Measurements from ENCODE around the gene CARS2.

Gene CARS2

DNA sequence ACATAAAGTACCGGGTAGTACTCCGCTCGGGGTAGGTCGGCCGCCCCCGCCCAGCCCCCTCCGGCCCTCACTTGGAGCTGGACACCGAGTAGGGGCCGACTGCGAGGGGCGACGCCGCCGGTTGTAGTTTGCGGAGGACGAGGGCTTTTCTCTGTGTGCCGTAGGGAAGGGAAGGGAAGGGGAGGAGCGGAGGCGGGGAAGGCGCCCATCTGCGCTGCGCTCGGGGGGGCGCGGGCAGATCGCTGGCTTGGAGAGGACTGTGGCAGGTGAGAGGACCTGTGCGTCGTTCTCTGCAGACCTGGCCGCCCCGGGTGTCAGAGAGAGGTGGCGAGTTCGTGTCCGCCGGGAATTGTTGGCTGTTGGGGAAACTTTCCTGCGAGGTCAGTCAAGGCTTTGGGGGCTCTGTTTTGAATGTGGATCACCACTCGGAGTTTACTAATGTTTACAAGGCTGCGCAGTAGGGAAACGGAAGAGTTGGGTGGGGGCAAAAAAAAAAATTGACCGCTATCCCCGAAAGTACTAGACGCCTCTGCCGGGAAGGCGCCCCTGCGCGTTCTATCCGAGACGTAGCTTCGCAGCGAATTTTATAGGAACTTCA lies 9.0 kb upstream of the CARS2 start:
- TF ChIP-seq GATA3 (IDR thresholded peaks at IDR 0.05; ENCODE audit: low read depth, low read length) (no peak), GATA2 (IDR thresholded peaks at IDR 0.05; ENCODE audit: low read depth, low read length) (no peak)

DNA sequence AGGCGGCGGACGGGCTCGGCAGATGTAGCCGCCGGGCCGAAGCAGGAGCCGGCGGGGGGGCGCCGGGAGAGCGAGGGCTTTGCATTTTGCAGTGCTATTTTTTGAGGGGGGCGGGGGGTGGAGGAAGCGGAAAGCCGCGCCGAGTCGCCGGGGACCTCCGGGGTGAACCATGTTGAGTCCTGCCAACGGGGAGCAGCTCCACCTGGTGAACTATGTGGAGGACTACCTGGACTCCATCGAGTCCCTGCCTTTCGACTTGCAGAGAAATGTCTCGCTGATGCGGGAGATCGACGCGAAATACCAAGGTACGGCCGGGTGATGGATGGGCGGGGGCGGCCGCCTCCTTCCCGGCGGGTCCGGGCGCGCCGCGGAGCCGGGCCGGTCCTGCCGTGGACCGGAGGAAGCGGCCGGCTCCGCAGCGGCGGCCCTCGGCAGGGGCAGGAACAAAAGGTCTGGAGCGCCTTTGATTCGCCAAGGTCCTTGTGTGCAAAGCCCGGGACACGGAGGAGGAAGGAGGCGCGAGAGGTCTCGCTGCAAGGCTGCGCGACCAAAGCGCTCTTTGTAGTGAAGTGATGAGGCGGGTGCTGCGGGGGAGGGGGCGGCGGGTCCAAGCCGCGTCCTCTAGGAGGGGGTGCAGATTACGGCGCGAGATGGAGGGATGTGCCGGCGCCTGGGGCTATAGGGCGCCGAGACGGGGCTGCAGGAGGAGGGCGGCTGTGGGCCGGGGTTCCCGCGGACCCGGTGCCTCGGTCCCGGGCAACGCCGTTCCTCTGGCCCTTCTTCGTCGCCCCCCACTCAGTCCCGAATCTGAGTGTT lies 8.3 kb upstream of the CARS2 start:
- TF ChIP-seq GATA2 (IDR thresholded peaks at IDR 0.05; ENCODE audit: low read depth, low read length) (no peak), GATA3 (IDR thresholded peaks at IDR 0.05; ENCODE audit: low read depth, low read length) (no peak)

DNA sequence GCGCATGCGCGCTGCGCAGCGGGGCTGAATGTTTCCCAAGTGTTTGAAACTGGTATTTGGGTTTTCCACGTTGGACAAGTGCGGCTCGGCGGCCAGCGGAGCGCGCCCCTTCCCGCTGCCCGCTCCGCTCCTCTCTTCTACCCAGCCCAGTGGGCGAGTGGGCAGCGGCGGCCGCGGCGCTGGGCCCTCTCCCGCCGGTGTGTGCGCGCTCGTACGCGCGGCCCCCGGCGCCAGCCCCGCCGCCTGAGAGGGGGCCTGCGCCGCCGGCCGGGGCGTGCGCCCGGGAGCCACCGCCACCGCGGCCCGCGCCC lies 7.7 kb upstream of the CARS2 start, which contains the start of gene ING1:
ING1 (plus strand) TSS at position 59 of the 311 bp plus-strand sequence. CDS start 450 bp downstream, outside the sequence.
- TF ChIP-seq GATA3 (IDR thresholded peaks at IDR 0.05; ENCODE audit: low read depth, low read length) (no peak), GATA2 (IDR thresholded peaks at IDR 0.05; ENCODE audit: low read depth, low read length) (no peak)

DNA sequence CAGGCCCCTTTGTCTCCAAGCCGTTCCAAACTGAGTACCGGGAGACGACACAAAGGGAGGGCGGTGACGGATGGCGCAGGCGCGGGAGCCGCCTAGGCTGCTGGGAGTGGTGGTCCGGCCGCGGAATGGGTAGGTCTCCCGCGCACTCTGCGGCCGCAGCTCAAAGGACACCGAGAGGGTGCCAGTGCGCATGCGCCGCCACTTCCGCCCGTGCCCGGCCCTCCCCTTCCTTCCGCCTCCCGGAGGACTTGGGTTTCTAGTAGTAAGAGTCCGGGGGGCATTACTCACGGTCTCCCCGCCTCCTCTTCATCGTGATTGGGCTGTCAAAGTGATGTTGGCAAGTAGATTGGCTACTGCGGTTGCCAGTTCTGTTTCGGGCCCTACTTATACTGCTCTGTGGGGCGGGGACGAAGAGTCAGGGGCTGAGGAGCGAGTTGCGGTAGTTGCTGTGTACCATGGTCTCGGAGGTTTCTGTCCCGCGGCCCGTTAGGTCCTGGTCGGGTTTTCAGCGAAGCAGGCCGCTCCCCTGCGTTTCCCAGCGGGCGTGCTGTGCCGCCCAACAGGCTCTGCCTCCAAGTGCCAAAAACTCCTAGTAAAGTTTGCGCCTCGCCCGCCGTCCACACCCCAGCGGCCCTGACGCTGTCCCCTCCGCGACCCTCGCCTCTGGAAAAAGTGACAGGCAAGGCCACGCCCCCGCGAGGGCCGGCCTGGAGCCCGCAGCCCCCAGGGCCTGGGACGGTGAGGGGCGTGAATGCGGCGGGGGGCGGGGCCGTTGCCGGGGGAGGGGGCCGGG lies 7.1 kb upstream of the CARS2 start:
- TF ChIP-seq GATA3 (IDR thresholded peaks at IDR 0.05; ENCODE audit: low read depth, low read length) (no peak), GATA2 (IDR thresholded peaks at IDR 0.05; ENCODE audit: low read depth, low read length) (no peak)

DNA sequence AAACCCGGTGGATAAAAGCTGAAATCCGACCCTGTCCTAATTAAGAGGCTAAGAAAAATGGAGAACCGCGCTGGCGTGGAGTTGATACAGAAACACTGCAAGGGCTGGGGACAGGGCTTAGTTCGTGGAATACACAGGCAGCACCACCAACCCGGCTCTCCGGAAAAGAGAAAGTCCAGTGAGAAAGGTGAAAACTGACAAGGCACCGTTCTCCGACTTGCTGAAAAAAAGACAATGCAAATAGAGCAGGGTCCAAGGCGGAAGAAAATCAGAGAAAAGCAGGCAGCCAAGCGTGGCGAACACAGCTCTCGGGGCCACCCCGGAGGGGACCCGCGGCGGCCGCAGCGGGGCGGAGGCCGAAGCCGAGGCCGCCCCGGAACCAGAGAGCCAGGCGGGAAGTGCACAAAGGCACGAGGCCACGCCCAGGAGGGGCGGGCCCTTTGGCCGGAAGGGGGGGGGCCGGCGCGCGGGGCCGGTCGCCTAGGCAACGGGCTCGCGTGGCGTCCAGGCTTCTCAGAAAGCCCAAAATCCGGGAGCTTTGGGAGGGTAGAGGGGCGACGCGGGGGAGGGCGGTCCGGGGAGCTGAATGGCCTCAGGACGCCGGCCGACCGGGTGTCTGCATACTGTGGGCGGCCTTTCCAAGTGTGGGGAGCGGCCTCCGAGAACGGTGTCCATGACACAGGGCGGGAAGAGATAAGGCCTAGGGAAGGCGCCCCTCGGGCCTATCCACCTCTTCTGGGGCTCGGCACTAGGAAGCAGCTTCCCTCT lies 6.3 kb upstream of the CARS2 start:
- TF ChIP-seq GATA3 (IDR thresholded peaks at IDR 0.05; ENCODE audit: low read depth, low read length) (no peak), GATA2 (IDR thresholded peaks at IDR 0.05; ENCODE audit: low read depth, low read length) (no peak; the same call in 1 of the 2 replicates)

DNA sequence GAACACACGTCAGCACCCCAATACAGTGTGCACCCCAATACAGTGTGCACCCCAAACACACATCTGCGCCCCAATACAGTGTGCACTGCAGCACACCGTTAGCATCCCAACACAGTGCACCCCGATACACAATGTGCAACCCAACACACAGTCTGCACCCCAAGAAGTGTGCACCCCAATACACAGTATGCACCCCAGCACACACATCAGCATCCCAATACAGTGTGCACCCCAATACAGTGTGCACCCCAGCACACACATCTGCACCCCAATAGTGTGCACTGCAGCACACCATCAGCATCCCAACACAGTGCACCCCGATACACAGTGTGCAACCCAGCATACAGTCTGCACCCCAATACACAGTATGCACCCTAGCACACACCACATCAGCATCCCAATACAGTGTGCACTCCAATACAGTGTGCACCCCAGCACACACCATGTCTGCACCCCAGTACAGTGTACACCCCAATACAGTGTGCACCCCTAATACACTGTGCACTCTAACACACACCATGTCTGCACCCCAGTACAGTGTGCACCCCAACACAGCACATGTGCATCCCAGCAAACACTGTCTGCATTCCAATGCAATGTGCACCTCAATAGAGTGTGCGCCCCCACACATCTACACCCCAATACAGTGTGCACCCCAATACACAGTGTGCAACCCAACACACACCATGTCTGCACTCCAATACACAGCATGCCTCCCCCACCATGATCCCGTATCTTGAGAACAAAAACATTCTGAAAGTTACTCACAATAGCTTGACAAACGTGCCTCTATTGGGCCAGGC lies 855 bp upstream of the CARS2 start:
- TF ChIP-seq GATA3 (IDR thresholded peaks at IDR 0.05; ENCODE audit: low read depth, low read length), result no peak
- no peak for TF ChIP-seq GATA2 (IDR thresholded peaks at IDR 0.05; ENCODE audit: low read depth, low read length)

DNA sequence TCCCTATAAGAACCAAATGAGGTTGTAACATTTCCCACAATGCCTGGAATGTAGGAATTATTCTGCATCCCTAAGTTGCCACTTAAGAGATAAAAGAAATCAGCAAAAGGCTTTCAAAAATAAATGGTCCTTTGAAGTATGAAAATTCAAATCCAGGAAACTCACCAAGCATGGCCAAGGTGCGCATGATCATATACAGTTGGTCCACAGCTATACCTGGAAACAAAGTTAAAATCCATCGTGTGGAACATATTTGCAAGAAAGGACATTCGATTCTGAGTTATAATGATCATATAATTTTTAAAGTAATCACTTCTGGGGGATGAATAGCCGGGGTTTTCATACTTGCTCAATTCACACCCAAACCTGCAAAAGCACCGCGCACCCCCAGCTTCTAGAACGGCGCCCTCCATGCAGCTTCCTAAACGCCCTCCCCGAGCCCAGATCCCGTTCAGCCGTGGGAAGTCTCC lies 525 bp downstream of the CARS2 start:
- TF ChIP-seq GATA2 (IDR thresholded peaks at IDR 0.05; ENCODE audit: low read depth, low read length) (no peak), GATA3 (IDR thresholded peaks at IDR 0.05; ENCODE audit: low read depth, low read length) (no peak)

DNA sequence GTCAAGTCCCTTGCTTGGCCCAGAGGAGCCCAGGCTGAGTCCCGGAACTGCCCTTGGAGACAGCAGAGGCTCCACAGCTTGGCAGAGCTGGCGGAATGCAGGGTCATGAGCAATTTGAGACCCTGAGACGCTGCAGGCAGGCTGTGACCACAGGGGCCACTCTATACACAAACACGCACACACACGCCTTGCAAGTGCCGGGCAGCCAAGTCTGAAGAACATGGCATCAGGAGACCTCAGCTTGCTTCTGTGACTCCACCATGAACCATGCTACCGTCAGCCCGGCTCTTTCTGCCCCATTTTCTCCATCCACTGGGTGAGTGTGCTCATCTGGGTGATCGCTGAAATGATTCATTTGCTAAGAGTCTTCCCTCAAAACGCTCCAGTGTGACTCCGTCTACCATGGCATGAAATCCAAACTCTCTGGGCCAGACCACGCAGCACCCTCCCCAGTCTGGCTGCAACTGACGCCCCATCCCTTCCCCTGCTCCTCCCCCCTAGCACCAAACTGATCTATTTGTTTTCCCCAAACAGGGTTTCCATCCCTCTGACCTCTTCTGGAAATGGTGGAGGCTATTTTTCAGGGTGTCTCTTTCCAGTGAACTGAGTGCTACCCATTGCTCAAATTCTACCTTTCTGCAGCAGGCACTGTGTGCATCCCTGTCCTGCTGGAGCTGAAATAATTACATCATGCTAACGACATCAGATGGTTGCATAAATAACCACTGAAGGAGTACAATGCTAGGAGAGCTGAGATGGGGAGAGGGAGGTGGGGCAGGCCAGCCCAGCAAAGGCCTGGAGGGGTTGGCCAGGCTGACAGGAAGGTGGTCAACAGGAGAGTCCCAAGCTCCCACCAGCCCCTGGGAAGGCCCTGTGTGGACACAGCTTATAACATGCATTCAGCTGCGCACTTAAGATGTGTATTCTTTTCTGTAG lies 3.1 kb downstream of the CARS2 start:
- TF ChIP-seq GATA3 (IDR thresholded peaks at IDR 0.05; ENCODE audit: low read depth, low read length), result no peak
- TF ChIP-seq GATA2 (IDR thresholded peaks at IDR 0.05; ENCODE audit: low read depth, low read length), result no peak

DNA sequence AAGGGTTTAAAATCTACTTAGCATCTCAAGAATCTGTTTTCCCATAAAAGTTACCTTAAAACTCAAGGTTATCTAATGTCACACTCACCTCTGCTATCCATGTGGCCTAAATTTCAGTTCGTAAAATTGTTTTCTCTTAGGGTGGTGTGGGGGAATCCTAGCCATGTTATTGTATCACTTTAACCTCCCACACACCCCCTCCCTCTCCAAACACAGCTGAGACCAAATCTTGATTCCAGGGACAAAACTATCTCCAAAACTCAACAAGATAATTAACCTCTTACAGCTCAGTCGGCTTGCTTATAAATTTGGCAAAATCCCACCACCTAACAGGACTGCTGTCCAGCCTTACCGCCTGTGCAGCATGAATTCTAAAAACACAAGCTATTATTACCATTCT lies 3.8 kb downstream of the CARS2 start:
- TF ChIP-seq GATA3 (IDR thresholded peaks at IDR 0.05; ENCODE audit: low read depth, low read length) (no peak), GATA2 (IDR thresholded peaks at IDR 0.05; ENCODE audit: low read depth, low read length) (no peak)

DNA sequence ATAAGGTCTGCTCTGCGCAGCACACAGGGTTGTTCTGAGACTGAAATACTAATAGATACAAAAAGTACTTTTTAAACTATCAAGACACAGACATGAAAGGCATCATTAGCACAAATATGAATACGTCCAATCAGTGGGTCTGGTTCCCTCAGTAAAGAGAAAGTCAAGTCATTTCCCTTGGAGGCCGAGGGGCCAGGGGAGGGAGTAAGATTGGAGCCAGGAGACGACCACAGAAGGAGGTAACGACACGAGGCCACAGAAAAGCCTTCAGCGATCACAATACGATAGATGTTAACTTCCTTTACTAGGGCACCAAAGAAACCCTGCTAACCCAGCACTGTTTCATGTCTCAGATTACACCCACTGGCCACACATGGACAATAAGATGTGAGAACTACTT lies 5.3 kb downstream of the CARS2 start:
- TF ChIP-seq GATA2 (IDR thresholded peaks at IDR 0.05; ENCODE audit: low read depth, low read length) (no peak), GATA3 (IDR thresholded peaks at IDR 0.05; ENCODE audit: low read depth, low read length) (no peak)

DNA sequence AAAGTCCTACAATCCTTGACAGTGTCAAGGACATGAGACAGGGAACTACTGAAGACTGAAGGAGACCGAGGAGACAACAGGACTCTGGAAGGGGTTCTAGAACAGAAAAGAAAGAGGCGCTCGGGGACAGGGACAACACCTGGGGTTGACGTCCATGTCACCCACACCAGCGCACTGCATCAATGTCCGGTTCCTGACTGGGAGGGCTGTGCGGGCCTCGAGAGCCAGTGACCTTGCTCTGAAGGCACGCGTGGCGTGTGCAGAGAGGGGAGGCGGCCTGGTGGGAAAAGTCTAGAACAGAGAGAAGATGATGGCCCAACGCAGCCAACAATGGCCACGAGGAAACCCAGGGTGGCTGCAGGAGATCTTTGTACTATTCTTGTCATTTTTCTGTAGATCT lies 5.7 kb downstream of the CARS2 start:
- no peak for TF ChIP-seq GATA2 (IDR thresholded peaks at IDR 0.05; ENCODE audit: low read depth, low read length)
